Measurements from ENCODE around the gene PRAME. TPM values are rescaled to one million over a fixed set of nuclear protein-coding genes. Genes with fewer than 3 reads are reported as not detected.

The PRAME gene
- total and polyA plus RNA-seq, 2 of the 13 experiments (the other 11 are each of a cell fraction or from before 2014, with no cell fraction given) = 0.11 to 0.83 TPM

- H3K4me1 ChIP-seq (ENCODE audit: insufficient read depth, low read length) = no peaks in the 10 kb centered on the region
- H3K4me3 ChIP-seq (replicated peaks in 1 of 3; ENCODE audit: insufficient read depth in 1 of 3, low read depth in 2 of 3, low read length in 3 of 3) = no peak overlapping the region
- no peaks in the 10 kb centered on the region for H4K20me1 ChIP-seq (ENCODE audit: insufficient read depth, low read length)
- H2AFZ ChIP-seq (ENCODE audit: low read length) = no peak overlapping the region
- CTCF ChIA-PET (ENCODE audit: low intra/inter-chr PET ratio, low total read pairs) = no interaction called here
- in situ Hi-C loops (cut with HindIII; ENCODE audit: extremely low pct_ligation_motif_present, low pct_unique_long_range_greater_than_20kb) (no loop called here), intact Hi-C loops (cut with micrococcal nuclease; ENCODE audit: unreplicated experiment) (no loop called here)
- no peak overlapping the region for H3K27ac ChIP-seq (ENCODE audit: extremely low read length, insufficient read depth, low read length)
- no TSS peak for BruUV-seq (replicated peaks)
- 13% methylated on average over 7 of the region's 7 CpGs for WGBS (ENCODE audit: low lambda C conversion rate)
- no peaks in the 10 kb centered on the region for H3K79me2 ChIP-seq (ENCODE audit: insufficient read depth, low read length)
- FAIRE-seq (no peak), ATAC-seq (no peak), DNase-seq (ENCODE audit: low spot score) (no peak)
- no peaks in the 10 kb centered on the region for H3K9me3 ChIP-seq (ENCODE audit: low read length)
- POLR2A ChIA-PET = no interaction called here
- no peaks in the 10 kb centered on the region for H3K36me3 ChIP-seq (replicated peaks in 1 of 2; ENCODE audit: control insufficient read depth in 1 of 2, insufficient read depth in 2 of 2, low read length in 2 of 2)
- TF ChIP-seq ZNF225 (CRISPR knock-in tag; IDR thresholded peaks at IDR 0.05) = no peak
- no peak for TF ChIP-seq TGIF2 (CRISPR knock-in tag; IDR thresholded peaks at IDR 0.05)
- TF ChIP-seq WIZ (CRISPR knock-in tag; IDR thresholded peaks at IDR 0.05) = no peak
- no peak for TF ChIP-seq POLR2G (IDR thresholded peaks at IDR 0.05; ENCODE audit: low read depth, low read length)
- TF ChIP-seq SYNCRIP (IDR thresholded peaks at IDR 0.05; ENCODE audit: insufficient read depth, low read depth, low read length) = no peak
- TF ChIP-seq TMF1 (CRISPR knock-in tag; IDR thresholded peaks at IDR 0.05; ENCODE audit: low read depth) = no peak
- no peak for TF ChIP-seq BRCA1 (CRISPR knock-in tag; IDR thresholded peaks at IDR 0.05)
- no peak for TF ChIP-seq ZNF780A (CRISPR knock-in tag; IDR thresholded peaks at IDR 0.05)
- TF ChIP-seq ZMYM4 (CRISPR knock-in tag; IDR thresholded peaks at IDR 0.05) = no peak
- TF ChIP-seq ZNF264 (CRISPR knock-in tag; IDR thresholded peaks at IDR 0.05) = no peak
- TF ChIP-seq REXO4 (CRISPR knock-in tag; IDR thresholded peaks at IDR 0.05; ENCODE audit: borderline replicate concordance) = no peak
- TF ChIP-seq ZNF496 (CRISPR knock-in tag; IDR thresholded peaks at IDR 0.05; ENCODE audit: insufficient replicate concordance) = no peak
- TF ChIP-seq ZNF205 (CRISPR knock-in tag; IDR thresholded peaks at IDR 0.05) = no peak
- TF ChIP-seq CBX2 (IDR thresholded peaks at IDR 0.05; ENCODE audit: low read depth, low read length) = no peak
- no peak for TF ChIP-seq CBX2 (CRISPR knock-in tag; IDR thresholded peaks at IDR 0.05; ENCODE audit: low read depth)
- TF ChIP-seq ZNF770 (CRISPR knock-in tag; IDR thresholded peaks at IDR 0.05) = no peak
- H3K9ac ChIP-seq (ENCODE audit: insufficient read depth, low read depth, low read length) = no peak overlapping the region
- H3K27me3 ChIP-seq (ENCODE audit: control insufficient read depth in 1 of 2, insufficient read depth in 2 of 2, low read length in 2 of 2) = 0 out of 5 replicates have a peak, but pooled peaks cover 0 to 3% of the 10 kb centered on the region in 2 experiments
- no peak overlapping the region for H3K4me2 ChIP-seq (ENCODE audit: low read depth, low read length)
These were observed 27.1 kb downstream of the PRAME start for GRCh38 chr22:22531770-22532546.

Data from HepG2 (cell line).